NCI-H460 (cell line): ENCODE measurements around the gene TMPRSS13. TPM values are rescaled to one million over a fixed set of nuclear protein-coding genes. Genes with fewer than 3 reads are reported as not detected.
"Not testable (repeated sequence)": the region's sequence is repeated elsewhere in the genome, so short reads cannot be mapped to it uniquely, and the experiment has no call there.

Experiments used
- DNase-seq: peaks from one replicate; pipeline ENCODE4 v3.0.0-alpha.2; 2016; ENCODE audit warnings: low read depth; ENCODE audit errors: extremely low read depth
- total RNA-seq: library from RNA; depleted of rRNA; stranded (reverse); fragments of >200 nt; shearing (Covaris generic); gene quantifications from 2 replicates; pipeline ENCODE4 v1.2.3, GENCODE V29; 2014

Gene TMPRSS13
- total RNA-seq, 1 experiment from 2014 or later: not detected

DNA sequence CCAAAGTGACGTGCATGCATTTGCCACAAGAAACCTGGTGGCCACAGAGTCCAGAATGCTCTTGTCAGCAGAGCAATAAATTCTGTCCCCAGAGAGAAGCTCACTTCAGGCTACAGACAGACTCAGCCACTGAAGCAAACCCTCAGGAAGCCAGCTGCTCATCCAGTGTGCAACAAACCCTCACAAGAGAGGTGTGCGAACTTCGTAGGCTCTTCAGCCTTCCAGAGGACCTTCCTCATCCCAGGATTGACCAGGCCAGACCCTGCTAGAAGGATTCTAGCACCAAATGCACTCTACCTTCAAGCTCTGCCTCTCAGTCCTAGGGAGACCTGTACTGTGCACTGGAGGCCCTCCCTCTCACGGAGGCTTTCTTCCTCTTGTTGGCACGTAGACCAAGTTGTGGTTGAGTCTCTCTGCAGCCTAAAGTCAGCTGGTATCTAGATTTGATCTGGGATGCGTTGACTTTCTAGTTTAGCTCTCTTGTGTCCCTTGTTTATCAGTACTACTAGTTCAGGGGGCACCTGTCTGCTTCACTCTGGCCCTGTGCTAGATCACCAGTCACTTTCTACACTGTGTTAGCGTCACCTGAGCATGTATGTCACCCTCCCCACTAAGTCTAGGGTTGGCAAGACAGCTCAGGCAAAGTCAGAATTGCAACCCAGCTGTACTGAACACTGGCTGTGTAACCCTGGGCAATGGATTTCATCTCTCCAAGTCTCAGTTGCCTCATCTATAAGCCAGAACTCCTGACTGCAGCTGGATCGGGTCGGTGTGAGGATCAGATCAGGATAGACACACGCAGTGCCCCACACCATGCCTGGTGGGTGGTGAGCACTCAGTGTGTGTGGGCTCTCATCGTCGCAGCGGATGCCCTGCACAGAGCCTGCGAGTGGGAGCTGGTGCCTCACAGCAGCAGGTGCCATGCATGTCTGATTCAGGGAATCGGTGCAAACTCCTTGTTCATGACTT lies 22.1 kb upstream of the TMPRSS13 start:
- no peak for DNase-seq

DNA sequence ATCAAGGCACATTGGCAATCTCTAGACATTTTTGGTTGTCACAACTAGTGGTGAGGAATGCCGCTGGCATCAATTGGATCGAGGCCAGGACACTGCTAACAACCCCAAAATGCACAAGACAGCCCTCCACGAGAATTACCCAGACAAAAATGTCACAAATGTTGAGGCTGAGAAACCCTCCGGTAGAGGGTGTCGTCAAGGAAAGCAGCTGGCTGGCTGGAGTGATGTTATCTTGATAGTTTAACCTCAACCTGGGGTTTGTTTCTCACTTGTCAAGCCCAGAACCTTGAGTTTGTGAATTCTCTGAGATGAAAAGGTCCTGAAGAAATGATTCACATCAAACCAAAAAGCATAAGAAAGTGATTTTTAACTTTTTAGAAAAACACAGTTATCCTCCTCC lies 21.1 kb upstream of the TMPRSS13 start:
- no peak for DNase-seq

DNA sequence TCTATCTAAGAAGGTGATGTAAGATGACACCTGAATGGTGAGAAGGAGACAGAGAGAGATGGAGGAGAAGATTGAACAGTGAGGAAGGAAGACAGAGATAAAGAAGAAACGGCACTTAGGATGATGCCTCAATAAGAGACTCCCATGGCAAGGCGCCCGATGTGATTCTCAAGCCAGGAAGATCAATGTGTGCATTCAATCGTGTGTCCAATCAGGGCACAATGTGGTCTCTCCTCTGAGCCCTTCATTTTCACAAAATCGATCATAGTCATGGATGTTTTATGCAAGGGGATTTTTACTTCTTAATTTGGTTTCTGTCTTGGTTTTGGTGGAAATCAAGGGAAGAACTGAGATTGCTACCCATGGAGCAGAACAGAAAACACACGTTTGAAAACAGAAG lies 19.9 kb upstream of the TMPRSS13 start:
- no peak for DNase-seq

DNA sequence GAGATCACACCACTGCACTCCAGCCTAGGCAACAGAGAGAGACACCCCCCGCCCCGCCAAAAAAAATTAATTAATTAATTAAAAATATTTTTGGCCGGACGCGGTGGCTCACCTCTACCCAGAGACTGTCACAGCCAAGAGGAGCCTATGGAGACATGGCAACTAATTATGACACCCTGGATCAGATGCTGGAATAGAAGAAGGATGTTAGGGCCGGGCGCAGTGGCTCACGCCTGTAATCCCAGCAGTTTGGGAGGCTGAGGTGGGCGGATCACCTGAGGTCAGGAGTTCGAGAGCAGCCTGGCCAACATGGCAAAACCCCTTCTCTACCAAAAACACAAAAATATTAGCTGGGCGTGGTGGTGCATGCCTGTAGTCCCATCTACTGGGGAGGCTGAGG lies 19.3 kb upstream of the TMPRSS13 start:
- DNase-seq: not testable (repeated sequence)

DNA sequence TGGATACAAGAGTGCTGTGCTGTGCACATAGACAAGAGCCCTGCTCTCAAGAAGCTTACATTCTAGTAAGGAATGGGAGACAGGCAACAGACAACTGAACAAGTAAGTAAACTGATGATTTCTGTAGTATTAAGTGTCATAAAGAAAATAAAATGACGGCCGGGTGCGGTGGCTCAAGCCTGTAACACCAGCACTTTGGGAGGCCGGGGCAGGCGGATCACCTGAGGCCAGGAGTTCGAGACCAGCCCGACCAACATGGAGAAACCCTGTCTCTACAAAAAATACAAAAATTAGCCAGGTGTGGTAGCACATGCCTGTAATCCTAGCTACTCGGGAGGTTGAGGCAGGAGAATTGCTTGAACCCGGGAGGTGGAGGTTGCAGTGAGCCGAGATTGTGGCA lies 18.5 kb upstream of the TMPRSS13 start:
- DNase-seq: not testable (repeated sequence)

DNA sequence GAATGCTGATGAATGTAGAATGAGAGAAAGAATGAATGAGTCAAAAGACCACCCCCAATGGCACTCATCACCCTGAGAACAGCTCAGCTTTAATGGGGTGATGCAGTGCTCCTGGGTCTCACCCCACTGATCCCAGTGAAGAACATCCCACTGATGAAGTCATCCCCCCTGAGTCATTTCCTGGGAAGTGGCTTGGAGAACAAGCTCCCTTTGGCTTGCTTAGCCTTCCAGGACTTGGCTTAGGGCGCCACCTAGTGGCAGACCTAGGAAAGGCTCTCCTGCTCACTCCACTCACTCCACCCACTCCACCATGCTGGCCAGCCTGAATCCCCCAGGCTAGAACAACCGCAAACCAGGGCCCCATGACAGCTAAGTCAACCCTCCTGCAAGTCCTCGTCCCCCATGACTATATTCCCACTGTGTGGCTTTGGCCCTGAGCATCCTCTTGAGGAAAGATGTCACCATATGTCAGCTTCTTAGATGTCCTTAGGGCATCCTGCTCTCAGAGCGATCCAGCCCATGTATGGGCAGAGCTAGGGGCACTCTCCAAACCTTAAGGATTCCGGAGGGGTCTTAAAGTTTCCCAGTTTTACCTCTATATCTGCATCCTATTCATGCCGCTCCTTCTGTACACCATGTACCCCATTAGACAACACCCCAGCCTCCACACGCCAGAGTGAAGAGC lies 17.8 kb upstream of the TMPRSS13 start:
- DNase-seq: peak; percentile 84

DNA sequence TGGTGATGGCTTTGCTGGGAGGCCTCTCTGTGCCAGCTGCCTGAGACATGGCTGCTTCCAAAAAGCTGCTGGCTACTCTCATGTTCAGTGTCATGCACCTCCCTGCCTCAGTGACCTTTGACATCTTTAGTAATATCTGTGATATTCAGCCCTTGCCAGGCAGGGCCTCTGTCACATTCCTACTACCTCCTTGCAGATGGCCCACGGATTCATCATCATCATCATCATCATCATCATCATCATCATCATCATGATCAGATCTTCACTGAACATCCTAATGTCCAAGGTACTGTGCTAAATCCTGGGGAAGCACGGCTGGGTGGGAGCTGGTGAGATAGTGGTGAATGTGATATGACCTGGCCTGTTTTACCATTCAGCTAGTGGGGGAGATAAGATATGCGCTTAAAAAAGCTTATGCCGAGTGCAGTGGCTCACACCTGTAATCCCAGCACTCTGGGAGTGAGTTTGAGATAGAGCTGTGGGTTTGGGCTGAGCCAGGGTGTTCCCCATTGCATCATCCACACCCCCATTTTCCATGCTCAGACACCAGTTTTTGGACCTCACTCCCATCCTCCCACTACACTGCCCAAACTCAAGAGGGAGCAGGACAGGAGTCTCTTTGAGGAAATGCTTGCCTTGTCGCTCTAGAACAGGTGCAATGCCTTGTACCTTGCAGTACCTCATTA lies 17.1 kb upstream of the TMPRSS13 start:
- no peak for DNase-seq

DNA sequence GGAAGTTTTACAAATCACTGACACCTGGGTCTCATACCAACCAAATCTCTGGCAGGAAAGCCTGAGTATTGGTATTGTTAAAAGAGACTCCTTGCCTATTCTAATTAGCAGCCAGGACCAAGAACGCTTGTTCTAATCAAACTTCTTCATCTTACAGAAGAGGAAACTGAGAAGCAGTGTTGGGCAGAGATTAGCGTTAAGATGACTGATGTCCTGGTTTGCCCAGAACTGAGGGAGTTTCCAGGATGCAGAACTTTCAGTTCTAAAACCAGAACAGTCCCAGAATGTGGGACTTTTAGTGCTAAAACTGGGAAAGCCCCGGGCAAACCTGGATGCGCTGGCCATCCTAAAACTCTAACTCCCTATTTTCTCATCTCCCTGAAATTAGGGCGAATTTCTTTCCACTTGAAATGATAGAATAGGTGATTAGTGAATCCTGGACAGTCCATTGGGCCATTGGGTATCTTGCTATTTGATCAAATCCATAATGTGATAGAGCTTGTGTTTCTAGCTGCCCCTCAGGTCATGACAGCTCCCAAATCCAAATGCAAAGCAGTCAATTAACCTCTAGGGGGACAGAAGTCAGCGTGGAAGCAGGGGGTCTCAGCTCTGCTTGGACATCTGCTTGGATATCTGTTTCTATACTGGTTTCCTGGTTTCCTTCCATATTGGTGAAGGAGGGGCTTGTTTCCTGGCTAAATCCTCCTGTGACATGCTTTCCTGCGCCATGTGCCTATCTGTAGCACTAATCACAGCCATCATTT lies 16.0 kb upstream of the TMPRSS13 start:
- DNase-seq: no peak

DNA sequence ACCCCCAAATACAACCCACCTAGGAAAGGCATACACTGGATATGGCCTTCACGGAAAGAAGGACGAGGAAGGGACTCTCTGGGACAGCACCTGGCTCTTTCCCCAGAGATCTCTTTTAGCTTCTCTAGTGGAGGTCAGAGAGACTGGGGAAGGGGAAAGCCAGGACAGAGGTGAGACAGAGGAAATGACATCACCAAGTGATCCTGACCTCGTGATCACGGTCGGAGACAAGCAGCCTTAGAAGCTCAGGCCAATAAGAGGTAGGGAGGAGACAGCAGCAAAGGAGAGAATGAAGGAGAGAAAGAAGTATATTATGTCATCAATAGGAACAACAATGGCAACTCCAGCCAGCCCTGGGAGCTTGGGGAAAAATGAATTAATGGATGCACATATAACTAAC lies 15.4 kb upstream of the TMPRSS13 start:
- DNase-seq: no peak

DNA sequence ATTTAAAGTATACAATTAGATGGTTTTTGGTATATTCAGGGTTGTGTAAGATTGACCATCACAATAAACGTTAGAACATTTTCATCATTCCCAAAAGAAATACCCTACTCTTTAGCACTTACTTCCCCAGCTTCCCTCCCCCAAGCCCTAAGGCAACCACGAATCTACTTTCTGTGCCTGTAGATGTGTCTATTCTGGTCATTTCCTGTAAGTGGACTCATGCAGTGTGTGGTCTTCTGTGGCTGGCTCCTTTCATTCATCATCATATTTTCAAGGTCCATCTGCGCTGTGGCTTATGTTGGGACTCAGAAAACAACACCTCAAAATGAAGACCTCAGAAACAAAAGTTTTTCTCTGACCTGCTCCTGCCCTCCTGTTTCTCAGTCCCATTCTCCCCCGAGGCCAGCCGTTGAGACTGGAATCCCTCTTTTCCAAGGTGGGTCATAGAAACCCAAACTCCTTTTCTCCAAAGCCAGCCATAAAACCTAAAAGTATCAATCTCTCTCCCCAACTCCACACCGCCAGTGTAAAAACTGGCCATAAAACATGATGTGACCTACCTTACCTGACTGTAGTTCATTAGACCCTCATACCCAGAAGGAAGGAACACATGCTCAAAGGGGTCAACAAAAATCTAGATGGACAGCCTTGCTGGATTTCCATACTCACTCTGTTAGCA lies 12.9 kb upstream of the TMPRSS13 start:
- DNase-seq: no peak

DNA sequence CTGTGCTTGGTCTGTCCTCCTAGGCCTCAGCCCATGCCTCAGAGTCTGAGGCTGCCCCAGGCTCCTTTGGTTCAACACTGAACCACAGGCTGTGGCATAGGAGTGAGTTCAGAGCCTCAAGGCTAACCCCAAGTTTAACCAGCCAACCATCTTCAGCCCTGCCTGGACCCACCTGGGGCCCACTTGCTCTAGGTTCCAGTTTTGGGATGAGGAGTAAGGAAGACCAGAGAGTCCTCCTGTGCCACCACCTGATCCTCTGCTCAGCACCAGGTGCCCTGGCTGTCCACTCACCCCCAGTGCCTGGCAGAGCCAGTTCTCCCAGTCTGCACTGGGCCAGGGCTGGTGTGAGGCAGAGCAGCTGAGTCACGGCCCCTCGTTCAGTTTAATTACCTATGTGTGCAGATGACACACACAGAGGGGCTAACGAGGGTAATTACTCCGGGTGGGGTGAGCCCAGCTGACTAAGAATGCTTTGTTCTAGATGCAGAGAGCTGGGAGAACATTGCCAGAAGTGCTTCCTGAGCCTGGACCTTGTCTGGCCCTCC lies 12.0 kb upstream of the TMPRSS13 start:
- no peak for DNase-seq

DNA sequence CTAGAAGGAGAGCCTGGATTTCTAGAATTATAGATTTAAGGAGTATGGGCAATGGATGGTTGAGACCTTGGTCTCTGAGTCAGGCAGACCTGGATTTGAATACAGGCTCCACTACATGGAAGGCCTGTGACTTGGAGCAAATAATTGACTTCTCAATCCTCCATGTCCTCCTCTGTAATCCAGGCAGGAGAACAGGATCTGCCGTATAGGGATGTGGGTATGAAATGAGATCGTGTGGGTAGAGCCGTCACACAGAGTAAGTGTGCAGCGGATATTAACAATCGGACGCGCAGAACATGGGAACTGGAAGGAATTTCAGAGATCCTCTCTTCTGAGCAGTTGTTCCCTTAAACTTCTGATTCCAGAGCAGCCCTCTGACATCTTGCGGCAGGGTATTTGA lies 11.5 kb upstream of the TMPRSS13 start:
- DNase-seq: no peak

DNA sequence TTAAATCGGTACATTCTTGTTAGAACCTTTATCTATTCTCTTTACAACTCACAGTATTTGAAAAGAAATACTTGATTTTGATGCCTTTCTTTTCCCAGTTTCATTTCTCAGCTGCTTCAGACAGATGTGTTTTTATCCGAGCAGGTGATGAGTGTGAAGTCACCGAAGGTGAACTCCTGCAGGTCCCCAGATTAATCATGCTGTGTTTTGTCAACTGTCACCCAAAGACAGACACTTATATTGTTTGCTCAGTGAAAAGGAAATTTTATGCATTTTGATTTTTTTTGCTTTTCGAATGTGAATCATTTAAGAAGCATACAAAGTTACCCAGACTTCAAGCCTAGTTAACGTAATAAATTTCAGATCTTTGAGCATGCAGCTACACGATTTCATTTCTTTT lies 7.8 kb upstream of the TMPRSS13 start:
- no peak for DNase-seq

DNA sequence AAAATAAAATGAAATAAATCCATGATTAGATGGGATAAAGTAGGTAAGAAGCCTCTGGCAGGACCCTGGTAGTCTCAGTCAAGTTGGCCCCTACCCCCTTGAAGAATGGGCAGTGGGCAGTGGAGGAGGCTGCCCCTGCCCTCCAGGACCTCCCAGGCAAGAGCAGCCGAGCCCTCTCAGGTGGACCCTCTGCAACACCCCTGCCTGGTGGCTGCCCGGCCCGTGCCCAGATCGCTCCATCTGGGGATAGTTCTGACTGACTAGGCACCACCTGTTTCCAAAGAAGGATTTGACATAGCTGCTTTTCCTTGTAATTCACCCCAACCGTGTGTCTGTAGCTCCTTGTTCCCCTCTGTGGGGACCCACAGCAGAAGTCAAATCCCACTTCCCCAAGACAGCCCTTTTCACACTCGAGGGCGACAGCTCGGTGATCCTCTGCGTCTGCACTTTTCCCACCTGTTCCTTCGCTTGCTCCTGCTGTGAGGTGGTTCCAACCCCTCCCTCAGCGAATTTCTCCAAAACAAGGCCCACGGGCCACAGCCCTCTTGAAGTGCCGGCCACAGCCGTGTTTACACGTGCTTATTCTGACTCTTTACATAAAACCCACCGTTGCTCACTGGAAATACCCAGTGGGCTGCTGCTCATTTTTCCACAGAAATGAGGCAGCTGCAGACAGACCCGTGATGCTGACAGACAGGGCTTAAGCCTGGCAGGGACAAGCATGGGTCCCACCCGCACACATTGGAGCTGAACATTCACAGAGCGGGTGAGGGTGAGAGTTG lies 5.5 kb upstream of the TMPRSS13 start:
- DNase-seq: no peak

DNA sequence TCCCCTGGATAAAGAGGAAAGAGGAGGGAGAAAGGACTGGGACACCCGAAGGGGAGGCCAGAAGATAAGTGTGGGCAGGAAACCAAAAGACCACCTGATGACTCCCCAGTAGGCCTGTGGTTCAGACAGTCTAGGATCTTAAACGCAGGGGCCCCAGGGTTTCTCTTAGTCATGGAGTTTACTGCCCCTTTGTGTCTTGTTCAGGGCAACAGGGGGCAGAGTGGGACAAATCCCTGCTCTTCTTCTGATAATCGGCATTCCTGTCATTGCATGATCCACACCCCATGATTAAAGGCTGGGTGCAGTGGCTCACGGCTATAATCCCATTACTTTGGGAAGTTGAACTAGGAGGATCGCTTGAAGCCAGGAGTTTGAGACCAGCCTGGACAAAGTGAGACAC lies 4.7 kb upstream of the TMPRSS13 start:
- no peak for DNase-seq

DNA sequence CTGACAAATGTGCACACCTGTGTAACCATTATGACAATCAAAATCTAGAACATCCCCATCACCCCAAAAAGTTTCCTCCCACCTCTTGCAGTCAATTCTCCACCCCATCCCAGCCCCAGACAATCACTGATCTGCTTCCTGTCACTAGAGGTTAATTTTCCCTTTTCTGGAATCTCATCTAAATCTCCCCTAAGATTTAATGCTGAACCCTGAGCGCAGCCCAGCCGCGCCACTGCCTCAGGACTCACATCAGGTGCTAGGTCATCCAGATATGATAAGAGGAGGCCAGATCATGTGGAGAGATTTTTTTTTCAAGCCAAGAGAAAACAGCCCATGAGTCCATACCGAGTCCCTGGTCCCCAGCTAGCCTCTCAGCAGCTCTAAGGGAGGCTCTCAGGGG lies 4.3 kb upstream of the TMPRSS13 start:
- no peak for DNase-seq

DNA sequence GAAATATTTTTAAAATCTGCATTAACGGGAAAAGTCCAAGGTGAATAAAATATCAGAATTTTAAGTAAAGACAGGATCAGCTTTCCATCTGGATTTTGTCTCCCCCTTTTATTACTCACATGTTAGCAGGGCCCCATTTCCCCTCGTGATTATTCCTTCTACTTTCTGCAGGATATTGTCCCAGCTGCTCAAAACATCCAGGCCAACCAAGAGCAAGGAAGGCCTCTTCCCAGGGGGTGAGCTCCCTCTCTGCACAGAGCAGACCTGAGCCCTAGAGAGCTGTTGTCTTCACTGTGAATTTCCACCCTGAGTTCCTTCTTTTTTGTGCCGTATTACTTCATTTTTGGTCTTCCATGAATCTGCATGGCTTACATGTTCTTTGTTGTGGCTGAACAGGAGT lies 3.7 kb upstream of the TMPRSS13 start:
- no peak for DNase-seq

DNA sequence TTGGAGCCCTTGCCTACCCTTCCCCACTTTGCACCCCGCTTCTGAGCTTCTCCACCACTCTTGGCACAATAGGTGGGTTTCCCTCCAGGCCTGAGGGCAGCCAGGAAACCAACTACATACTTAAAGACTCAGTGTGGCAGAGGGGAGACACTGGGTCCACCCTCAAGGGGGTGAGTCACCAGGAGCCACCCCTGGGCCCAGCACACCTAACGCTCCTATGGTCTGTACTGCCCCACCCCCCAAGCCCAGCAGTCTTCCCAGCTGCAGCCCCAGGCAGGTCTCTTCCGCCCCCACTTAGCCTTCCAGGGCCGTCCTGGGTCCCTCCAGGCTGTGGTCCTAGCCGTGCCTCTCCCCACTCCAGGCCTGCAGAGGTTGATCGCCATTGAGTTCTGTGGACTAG lies 3.2 kb upstream of the TMPRSS13 start:
- DNase-seq: no peak

DNA sequence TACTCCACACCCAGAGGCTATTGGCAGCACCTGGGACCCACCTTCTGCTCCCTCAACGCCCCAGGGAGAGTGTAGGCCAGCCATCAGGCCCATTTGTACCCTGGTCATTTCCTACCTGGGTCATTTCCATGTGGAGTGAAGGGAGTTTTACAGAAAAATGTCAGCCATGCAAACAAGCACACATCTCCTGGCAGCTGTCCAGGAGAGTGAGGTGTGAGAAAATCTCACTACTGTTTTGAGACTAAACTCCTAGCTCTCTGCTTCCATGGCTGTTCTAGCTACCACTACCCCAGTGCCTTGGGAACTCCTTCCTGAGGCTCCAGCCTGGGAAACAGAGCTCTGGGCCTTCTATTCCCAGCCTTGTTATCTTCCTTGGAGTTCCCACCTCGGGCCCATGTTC lies 2.8 kb upstream of the TMPRSS13 start:
- DNase-seq: no peak
